ENCODE data around the gene DNAH2.

- no peak for TF ChIP-seq EZH2 (IDR thresholded peaks at IDR 0.05)
- TF ChIP-seq POLR2AphosphoS5 (IDR thresholded peaks at IDR 0.05; ENCODE audit: borderline replicate concordance, low read depth, low read length) = no peak
- no peak for TF ChIP-seq FOXP2 (optimal IDR thresholded peaks at IDR 0.05; ENCODE audit: control extremely low read depth, extremely low read length, insufficient read depth)
These were observed 2.6 kb upstream of the DNAH2 start for GRCh38 chr17:7714721-7715594.

Measured in SK-N-MC (cell line).